Head of caudate nucleus (tissue), 42 donors: Measurements from ENCODE around the gene ATOSB.
A peak's percentile ranks its signal among the peaks of the same experiment; 100 is the strongest.
"Not testable (repeated sequence)": the region's sequence is repeated elsewhere in the genome, so short reads cannot be mapped to it uniquely, and the experiment has no call there.

Experiments
- DNase-seq, 42 donors: peaks; one replicate each; pipeline versions ENCODE4 v3.0.0 to v3.0.0-alpha.2; 2020 to 2021; ENCODE audit warnings: mixed read lengths in 7 of 42
- intact Hi-C: fragments of 100-400 bp; cut with DNase I; formaldehyde crosslinking; loops from one replicate; pipeline ENCODE4 v1.15.0; 2022

The ATOSB gene

DNA sequence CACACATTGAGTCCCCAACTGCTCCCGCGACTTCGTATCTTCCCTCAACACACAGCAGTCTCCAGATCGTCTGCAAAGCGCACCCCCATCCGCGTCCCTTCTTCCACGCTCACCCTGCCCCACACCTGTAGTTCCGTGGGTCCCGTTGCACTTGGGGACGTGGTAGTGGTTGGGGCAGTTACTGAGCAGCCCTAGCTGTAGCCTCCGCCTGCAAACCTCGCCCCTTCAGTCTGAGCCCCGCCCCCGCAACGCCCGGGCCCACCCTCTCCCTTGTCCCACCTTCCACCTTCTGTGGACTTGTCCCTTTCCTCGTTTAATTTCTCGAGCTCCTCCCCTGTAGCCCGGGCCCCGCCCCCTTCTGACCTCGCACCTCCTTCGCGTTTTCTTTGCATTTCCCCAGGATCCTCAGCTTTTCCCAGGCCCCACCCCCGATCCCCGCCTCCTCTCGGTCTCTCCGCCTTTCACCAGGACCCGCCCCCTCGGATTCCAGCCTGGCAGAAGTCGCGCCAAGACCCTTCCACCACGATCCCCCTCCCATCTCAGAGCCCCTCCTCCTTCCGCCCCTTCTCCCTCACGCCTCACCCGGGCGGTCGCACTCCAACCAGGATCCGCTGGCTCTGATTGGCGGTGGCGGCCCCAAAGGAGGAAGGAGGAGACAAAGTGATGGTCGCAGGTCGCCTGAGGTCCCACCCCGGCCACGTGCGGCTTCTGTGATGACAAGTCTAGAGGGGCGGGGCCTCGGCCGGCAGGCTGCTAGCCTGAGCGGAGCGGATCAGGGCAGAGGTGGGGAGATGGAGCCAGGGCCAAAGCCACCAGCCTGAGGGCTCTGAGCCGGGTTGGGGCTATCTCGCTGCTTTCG, at the start of gene ATOSB:
Gene ATOSB (minus strand): TSS at position 183 of the 859 bp plus-strand sequence. CDS start 7,588 bp downstream, outside the sequence.
- intact Hi-C loops: loop anchor here (5.0 kb wide), 2 partner anchors 141 to 361 kb away; no protein-coding TSS in a partner anchor

GRCh38 chr9:35164711-35165110, 49.0 kb upstream of the ATOSB start:
- intact Hi-C loops: loop anchor here (5.0 kb wide), 1 partner anchor 52 kb away; no protein-coding TSS in a partner anchor
- no peak for DNase-seq

More for the DNA sequence above, at the start of gene ATOSB:
- DNase-seq: peak; percentile 79 to 96 (median 90)

GRCh38 chr9:35163413-35163812, 47.8 kb upstream of the ATOSB start:
- DNase-seq: no peak
- intact Hi-C loops: loop anchor here (5.0 kb wide), 1 partner anchor 51 kb away; no protein-coding TSS in a partner anchor

GRCh38 chr9:35162605-35163315, 47.1 kb upstream of the ATOSB start:
- peak in 6 of 42 donors; percentile 8 to 52 (median 24) for DNase-seq
- intact Hi-C loops: loop anchor here (5.0 kb wide), 1 partner anchor 50 kb away; no protein-coding TSS in a partner anchor

- intact Hi-C loops: loop anchor here (5.0 kb wide), 1 partner anchor 50 kb away; no protein-coding TSS in a partner anchor
- DNase-seq: peak; percentile 86 to 98 (median 96)
These were observed 46.3 kb upstream of the ATOSB start, which contains the start of gene UNC13B for GRCh38 chr9:35161713-35162604. Gene UNC13B, plus strand, starts transcription at chr9:35162009. Its CDS starts 275 bp downstream, at chr9:35162284.

DNA sequence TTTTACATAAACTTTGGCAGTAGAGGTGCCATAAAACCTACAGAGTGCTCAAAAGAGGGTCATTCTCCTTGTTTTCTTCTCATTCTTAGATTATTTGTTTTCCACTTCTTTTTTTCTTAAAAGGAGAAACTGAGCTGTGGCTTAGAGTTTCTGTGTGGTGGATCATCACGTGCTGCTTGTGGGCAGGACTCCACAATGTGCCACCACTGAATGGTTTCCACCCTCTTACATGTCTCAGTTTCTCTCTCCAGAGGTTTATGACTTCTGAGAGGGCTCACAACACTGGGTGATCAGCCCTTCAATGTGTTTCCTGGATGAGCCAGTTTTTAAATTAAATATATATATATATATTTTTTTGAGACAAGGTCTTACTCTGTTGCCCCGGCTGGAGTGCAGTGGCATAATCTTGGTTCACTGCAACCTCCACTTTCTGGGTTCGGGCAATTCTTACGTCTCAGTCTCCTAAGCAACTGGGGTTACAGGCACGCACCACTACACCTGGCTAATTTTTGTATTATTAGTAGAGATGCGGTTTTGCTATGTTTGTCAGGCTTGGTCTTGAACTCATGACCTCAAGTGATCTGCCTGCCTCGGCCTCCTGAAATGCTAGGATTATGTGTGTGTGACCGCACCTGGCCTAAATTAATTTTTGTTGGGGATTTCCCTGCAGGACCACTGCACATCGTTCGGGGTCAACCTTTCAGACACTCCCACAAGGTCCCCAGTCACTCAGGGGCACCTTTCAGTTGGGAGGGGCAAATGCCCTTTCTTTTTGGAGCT, 43.0 kb upstream of the ATOSB start:
- no peak for DNase-seq
- intact Hi-C loops: no loop called here

GRCh38 chr9:35157836-35158235, 42.2 kb upstream of the ATOSB start:
- intact Hi-C loops, DNase-seq: not testable (repeated sequence)

DNA sequence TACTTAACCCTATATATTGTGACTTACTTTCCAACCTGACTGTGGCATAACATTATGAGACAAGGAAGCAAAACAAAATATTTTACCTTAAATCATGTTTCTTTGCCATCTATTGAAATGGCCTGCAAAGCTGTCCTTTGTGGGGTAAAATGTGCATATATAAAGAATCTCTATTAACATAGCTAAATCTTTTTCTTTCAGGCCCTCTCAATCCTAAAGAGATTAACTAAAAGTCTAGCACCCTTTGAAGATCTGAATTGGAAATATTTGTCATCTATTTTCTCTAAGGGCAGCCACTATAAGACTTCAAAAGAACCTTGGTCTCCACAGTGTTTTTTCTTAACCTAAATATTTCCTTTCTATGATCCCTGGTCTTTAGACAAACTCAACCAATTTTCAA, 41.1 kb upstream of the ATOSB start:
- intact Hi-C loops: no loop called here
- no peak for DNase-seq

DNA sequence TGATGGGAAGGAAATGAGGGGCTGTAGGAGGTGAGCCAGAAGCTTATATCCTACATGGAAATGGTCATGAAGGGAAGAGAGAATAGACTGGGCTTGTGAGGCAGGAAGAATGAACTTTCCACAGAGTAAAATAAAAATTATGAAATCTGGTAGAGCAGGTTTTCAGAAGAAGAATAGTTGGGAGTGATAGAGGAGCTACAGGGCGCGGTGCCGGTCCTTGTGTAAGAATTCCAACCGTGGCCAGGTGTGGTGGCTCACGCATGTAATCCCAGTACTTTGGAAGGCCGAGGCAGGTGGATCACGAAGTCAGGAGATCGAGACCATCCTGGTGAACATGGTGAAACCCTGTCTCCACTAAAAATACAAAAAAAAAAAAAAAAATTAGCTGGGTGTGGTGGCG, 37.3 kb upstream of the ATOSB start:
- no peak for DNase-seq
- intact Hi-C loops: no loop called here

GRCh38 chr9:35147941-35148563, 32.4 kb upstream of the ATOSB start:
- intact Hi-C loops, DNase-seq: not testable (repeated sequence)

- intact Hi-C loops: no loop called here
- no peak for DNase-seq
These were observed 26.4 kb upstream of the ATOSB start for GRCh38 chr9:35142037-35142436.

DNA sequence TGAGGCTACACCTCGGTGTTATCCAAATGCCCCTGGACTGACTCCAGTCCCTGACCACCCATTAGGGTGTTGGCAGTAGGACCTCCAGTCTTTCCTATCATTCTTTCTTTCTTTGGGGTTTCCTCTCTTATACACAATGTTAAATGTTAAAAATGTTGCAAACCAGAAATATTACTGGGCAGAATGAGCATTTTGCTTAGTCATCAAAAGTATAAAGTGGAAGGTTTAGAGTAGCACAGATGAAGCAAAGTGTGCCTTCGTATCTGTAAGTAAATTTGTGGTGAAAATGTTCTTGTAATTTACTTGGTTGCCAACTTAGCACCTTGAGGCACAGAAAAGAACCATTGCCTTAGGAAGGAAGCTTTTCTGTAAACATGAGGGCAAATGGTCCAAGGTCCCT, 24.4 kb upstream of the ATOSB start:
- no peak for DNase-seq
- intact Hi-C loops: no loop called here

GRCh38 chr9:35136866-35137265, 21.2 kb upstream of the ATOSB start:
- DNase-seq: peak in 1 of 42 donors; percentile 8
- intact Hi-C loops: no loop called here

DNA sequence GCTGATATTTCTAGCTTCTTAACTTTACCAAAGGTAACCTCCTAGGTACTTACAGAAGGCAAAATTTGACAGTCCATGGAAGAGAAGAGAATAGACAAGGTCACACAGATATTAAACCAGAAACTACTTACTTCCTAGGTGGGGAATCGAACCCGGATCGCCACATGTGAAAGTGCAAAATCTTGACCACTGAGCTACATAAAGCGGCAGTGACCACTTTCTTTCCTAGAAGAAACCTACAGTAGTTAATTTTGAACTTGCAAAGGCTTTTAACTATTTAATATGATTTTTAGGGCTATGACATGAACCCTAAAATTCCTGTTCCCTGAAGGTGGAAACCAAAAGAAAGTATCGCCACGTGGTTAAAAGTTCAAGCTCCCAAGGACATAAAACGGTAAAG, 20.3 kb upstream of the ATOSB start:
- peak in 1 of 42 donors; percentile 4 for DNase-seq
- intact Hi-C loops: no loop called here

GRCh38 chr9:35134920-35135319, 19.3 kb upstream of the ATOSB start:
- no peak for DNase-seq
- intact Hi-C loops: no loop called here

- peak; percentile 84 to 98 (median 94) for DNase-seq
- intact Hi-C loops: loop anchor here (5.0 kb wide), 2 partner anchors 140 to 360 kb away; no protein-coding TSS in a partner anchor
These were observed 1.4 kb upstream of the ATOSB start for GRCh38 chr9:35116898-35117551.

GRCh38 chr9:35116539-35116897, 856 bp upstream of the ATOSB start:
- peak in 1 of 42 donors; percentile 15 for DNase-seq
- intact Hi-C loops: loop anchor here (5.0 kb wide), 2 partner anchors 141 to 361 kb away; no protein-coding TSS in a partner anchor
